Suprapubic skin (tissue), 4 donors: ENCODE results near the gene TJAP1. TPM values are rescaled to one million over a fixed set of nuclear protein-coding genes. Genes with fewer than 3 reads are reported as not detected.

Experiments used
- DNase-seq, 2 donors: peaks; one replicate each; pipeline ENCODE4 v3.0.0-alpha.2; 2019; ENCODE audit warnings: low spot score in 2 of 2
- H3K27ac ChIP-seq: fragments of 200-600 bp; sonication (generic); one replicate; pipeline ENCODE4 v1.5.1; 2019
- H3K27me3 ChIP-seq: fragments of 200-600 bp; sonication (generic); one replicate; pipeline ENCODE4 v1.5.1; 2019
- H3K36me3 ChIP-seq: fragments of 200-600 bp; sonication (generic); one replicate; pipeline ENCODE4 v1.5.1; 2019
- H3K4me1 ChIP-seq: fragments of 200-600 bp; sonication (generic); one replicate; pipeline ENCODE4 v1.5.1; 2019
- H3K4me3 ChIP-seq: fragments of 200-600 bp; sonication (generic); one replicate; pipeline ENCODE4 v1.5.1; 2019; ENCODE audit warnings: mild to moderate bottlenecking
- H3K9me3 ChIP-seq: fragments of 200-600 bp; sonication (generic); one replicate; pipeline ENCODE4 v1.5.1; 2019
- CTCF ChIP-seq, 2 donors: fragments of 200-600 bp in 1 of 2; fragments of 450-650 bp in 1 of 2; sonication (generic) in 1 of 2; IDR thresholded peaks; one replicate each; pipeline ENCODE4 v1.5.1; 2016 to 2019; ENCODE audit warnings: antibody characterized with exemption in 2 of 2, mild to moderate bottlenecking in 1 of 2, moderate library complexity in 1 of 2
- EP300 ChIP-seq: sonication (generic); formaldehyde crosslinking; IDR thresholded peaks from one replicate; pipeline ENCODE4 v1.6.1; 2017; ENCODE audit warnings: antibody characterized with exemption
- POLR2A ChIP-seq, 2 donors: fragments of 450-650 bp; IDR thresholded peaks; one replicate each; pipeline ENCODE4 v1.6.1; 2017; ENCODE audit warnings: antibody characterized with exemption in 2 of 2, mild to moderate bottlenecking in 2 of 2, moderate library complexity in 2 of 2
- POLR2AphosphoS5 ChIP-seq, 3 donors: sonication (generic); formaldehyde crosslinking; IDR thresholded peaks; one replicate each; pipeline ENCODE4 v1.6.1; 2017; ENCODE audit warnings: antibody characterized with exemption in 3 of 3
- WGBS: methylation state at CpG from one replicate; pipeline ENCODE4 v1.1.5; 2018; 5-methylcytosine and 5-hydroxymethylcytosine counted together
- total RNA-seq, 4 donors: library from RNA; depleted of rRNA; stranded (reverse); fragments of >200 nt; gene quantifications; one replicate each; pipeline ENCODE4 v1.1.0, GENCODE V29; 2016

TJAP1 gene, protein sequence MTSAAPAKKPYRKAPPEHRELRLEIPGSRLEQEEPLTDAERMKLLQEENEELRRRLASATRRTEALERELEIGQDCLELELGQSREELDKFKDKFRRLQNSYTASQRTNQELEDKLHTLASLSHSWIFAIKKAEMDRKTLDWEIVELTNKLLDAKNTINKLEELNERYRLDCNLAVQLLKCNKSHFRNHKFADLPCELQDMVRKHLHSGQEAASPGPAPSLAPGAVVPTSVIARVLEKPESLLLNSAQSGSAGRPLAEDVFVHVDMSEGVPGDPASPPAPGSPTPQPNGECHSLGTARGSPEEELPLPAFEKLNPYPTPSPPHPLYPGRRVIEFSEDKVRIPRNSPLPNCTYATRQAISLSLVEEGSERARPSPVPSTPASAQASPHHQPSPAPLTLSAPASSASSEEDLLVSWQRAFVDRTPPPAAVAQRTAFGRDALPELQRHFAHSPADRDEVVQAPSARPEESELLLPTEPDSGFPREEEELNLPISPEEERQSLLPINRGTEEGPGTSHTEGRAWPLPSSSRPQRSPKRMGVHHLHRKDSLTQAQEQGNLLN
- total RNA-seq, result 10 to 100 TPM; 17.8 to 32.4 (median 30.6) TPM

DNA sequence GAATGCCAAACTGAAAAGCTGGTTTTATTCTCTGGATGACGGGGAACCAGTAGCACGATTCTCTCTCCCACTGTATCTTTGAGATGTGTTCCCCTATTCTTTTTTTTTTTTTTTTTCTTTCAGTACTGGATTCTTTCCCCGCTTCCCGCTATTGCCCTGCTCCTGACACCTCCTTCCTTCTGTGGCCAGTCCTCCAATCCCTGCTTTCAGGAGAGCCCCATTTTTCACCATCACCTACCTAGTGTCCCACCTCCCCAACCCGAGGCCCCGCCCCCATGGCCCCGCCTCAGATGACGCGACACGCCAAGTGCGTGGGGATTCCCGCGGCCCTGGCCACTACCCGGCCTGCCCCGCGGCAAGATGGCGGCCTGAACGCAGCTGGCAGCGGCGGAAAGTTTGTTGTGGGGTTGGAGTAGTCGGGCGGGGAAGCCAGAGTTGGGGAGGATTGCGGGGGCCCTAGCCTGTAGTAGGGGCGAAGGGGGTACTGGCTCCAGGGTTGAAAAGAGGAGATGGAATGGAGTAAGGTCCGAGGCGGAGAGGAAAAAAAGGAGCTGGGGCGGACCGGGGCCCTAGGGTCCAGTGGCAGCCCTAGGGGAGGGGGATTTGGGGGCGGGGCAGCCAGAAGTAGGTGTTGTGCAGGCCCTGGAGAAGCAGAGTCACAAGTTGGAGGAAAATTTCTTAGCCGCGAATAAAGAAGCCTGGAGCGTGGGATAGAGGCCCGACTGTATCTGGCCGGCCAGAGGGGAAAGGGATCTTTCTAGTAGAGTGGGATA, at the start of gene TJAP1:
Gene TJAP1 (plus strand): TSS at position 336 of the 773 bp plus-strand sequence. CDS start 21,432 bp downstream, outside the sequence.
- peaks cover 46% of the 10 kb centered on the region for H3K4me1 ChIP-seq
- WGBS, result under 1% methylated on average over 34 of the region's 34 CpGs
- no peaks in the 10 kb centered on the region for H3K36me3 ChIP-seq

DNA sequence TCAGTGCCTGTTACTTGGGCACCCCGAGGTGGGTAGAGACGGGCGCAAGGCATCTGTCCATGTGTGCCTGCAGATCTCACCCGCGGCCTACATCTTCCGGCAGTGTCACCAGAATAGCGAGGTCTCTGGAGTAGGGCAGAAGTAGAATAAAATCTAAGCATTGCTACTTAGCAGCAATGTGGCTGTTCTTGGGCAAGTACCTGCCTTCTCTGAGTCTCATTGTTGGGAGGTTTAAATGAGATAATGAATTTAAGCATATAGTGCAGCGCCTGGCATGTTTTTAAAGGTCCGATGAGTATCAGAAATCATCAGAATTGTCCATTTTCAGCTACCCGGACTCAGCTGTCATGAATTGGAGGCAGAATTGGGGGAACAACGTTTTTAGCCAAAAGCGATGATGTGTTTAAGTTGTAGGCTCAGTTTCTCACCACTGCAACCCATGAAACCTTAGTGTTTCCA, 49.2 kb upstream of the TJAP1 start:
- DNase-seq, result no peak
- H3K27ac ChIP-seq, result peak overlapping the region; percentile 90
- H3K9me3 ChIP-seq, result no peaks in the 10 kb centered on the region
- H3K36me3 ChIP-seq, result peaks cover 17% of the 10 kb centered on the region
- H3K27me3 ChIP-seq, result no peaks in the 10 kb centered on the region
- TF ChIP-seq POLR2AphosphoS5 (IDR thresholded peaks at IDR 0.05) (no peak), CTCF (IDR thresholded peaks at IDR 0.05) (no peak), EP300 (no peak), POLR2A (IDR thresholded peaks at IDR 0.05) (no peak)
- peak overlapping the region; percentile 87 for H3K4me3 ChIP-seq
- H3K4me1 ChIP-seq, result peaks cover 30% of the 10 kb centered on the region
- 20% methylated on average over 9 of the region's 12 CpGs for WGBS

More for the DNA sequence above, at the start of gene TJAP1:
- Histone ChIP-seq H3K27ac (peak within 1 kb of the TSS; percentile 75), H3K9me3 (no peaks in the 10 kb centered on the region), H3K27me3 (no peaks in the 10 kb centered on the region), H3K4me3 (peak within 1 kb of the TSS; percentile 66)
- TF ChIP-seq POLR2AphosphoS5 (IDR thresholded peaks at IDR 0.05), result peak in 2 of 3 donors; percentile 18 to 53
- no peak for TF ChIP-seq CTCF (IDR thresholded peaks at IDR 0.05)
- TF ChIP-seq EP300, result no peak
- peak in 1 of 2 donors; percentile 66 for TF ChIP-seq POLR2A (IDR thresholded peaks at IDR 0.05)
- DNase-seq, result peak; percentile 95

- TF ChIP-seq EP300, result no peak
- TF ChIP-seq CTCF (IDR thresholded peaks at IDR 0.05), result no peak
- no peak for TF ChIP-seq POLR2A (IDR thresholded peaks at IDR 0.05)
- no peak for TF ChIP-seq POLR2AphosphoS5 (IDR thresholded peaks at IDR 0.05)
- H3K27ac ChIP-seq, result peak overlapping the region; percentile 90
- WGBS, result 95% methylated on average over 3 of the region's 3 CpGs
These were observed 48.5 kb upstream of the TJAP1 start for GRCh38 chr6:43428874-43429273.

DNA sequence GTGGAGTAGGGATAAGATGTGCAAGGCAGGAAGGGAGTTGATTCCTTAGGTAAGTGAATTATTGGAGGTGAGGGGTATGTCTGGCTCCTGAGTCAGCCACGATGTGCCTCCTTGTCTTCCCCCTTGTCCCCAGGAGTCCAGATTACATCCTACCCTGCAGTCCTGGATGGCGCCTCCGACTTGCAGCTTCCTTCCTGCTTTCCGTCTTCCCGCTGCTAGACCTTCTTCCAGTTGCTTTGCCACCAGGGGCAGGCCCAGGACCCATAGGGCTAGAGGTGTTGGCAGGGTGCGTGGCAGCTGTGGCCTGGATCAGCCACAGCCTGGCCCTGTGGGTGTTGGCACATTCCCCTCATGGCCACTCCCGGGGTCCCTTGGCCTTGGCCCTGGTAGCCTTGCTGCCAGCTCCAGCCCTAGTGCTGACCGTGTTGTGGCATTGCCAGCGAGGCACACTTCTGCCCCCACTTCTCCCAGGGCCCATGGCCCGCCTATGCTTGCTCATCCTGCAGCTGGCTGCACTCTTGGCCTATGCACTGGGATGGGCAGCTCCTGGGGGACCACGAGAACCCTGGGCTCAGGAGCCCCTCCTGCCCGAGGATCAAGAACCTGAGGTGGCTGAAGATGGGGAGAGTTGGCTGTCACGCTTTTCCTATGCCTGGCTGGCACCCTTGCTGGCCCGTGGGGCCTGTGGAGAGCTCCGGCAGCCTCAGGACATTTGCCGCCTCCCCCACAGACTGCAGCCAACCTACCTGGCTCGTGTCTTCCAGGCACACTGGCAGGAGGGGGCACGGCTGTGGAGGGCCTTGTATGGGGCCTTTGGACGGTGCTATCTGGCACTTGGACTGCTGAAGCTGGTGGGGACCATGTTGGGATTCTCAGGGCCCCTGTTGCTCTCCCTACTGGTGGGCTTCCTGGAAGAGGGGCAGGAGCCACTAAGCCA, 45.1 kb upstream of the TJAP1 start:
- DNase-seq, result peak in 1 of 2 donors; percentile 73
- no peaks in the 10 kb centered on the region for H3K9me3 ChIP-seq
- H3K27ac ChIP-seq, result no peak overlapping the region
- no peaks in the 10 kb centered on the region for H3K27me3 ChIP-seq
- H3K4me1 ChIP-seq, result peaks cover 44% of the 10 kb centered on the region
- peaks cover 17% of the 10 kb centered on the region for H3K36me3 ChIP-seq
- 82% methylated on average over 9 of the region's 19 CpGs for WGBS
- H3K4me3 ChIP-seq, result no peak overlapping the region
- no peak for TF ChIP-seq CTCF (IDR thresholded peaks at IDR 0.05)
- TF ChIP-seq POLR2AphosphoS5 (IDR thresholded peaks at IDR 0.05), result no peak
- TF ChIP-seq POLR2A (IDR thresholded peaks at IDR 0.05), result no peak

More at GRCh38 chr6:43428874-43429273, 48.5 kb upstream of the TJAP1 start:
- no peaks in the 10 kb centered on the region for H3K9me3 ChIP-seq
- no peak for DNase-seq
- no peaks in the 10 kb centered on the region for H3K27me3 ChIP-seq
- H3K36me3 ChIP-seq, result peaks cover 17% of the 10 kb centered on the region
- H3K4me3 ChIP-seq, result peak overlapping the region; percentile 87
- peaks cover 30% of the 10 kb centered on the region for H3K4me1 ChIP-seq
